HG02884 (cell line): ENCODE data around the gene GLI1.
"Not testable (repeated sequence)": the region's sequence is repeated elsewhere in the genome, so short reads cannot be mapped to it uniquely, and the experiment has no call there.

Experiments used
- ATAC-seq: cut with Tn5 transposase; IDR thresholded peaks from one replicate; pipeline ENCODE4 v1.9.1; 2021; ENCODE audit warnings: mild to moderate bottlenecking, moderate library complexity; ENCODE audit not compliant: unreplicated experiment

The GLI1 gene

GRCh38 chr12:57496822-57497221, 37.2 kb downstream of the GLI1 start:
- no peak for ATAC-seq

DNA sequence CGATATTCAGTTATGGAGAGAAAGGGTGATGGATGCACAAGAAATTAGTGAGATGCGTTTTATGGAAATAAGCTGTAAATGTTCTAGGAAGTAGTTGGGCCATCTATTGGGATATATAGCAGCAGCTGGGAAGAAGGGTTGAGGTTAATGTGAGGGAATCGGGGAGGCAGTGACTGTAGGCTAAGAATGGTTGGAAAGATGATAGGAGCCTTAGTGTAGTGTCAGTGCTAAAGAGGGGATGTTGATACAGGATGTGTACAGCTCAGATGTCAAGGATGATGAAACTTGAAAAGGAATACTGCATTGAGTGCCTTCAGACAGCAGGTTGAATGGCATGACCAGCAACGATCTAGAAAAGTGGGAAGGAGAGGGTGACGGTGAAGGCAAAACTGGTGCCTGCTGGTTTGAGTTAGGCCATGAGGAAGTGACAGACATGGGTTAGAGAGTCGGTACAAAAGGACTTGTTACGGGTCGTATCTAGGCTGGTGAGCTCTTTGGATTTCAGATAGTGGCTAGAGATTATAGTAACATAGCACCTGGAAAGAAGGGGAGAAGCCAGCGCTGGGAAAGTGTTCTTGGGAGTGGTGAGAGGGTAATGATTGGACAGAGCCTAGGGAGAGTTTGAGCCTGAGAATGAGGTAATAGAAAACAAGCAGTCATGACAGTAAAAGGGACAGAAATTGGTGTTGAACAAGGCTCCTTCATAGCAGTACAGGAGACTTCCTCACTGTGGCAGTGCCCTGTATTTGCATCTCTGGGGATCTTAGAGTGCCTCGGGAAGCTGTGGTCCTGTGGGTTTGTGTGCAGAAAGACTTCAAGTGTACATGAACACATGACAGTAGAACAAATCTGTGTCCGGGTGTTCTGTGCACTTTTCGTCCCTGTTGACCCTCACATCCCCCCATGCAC, 37.9 kb downstream of the GLI1 start:
- ATAC-seq: no peak

- ATAC-seq: no peak
Measured at GRCh38 chr12:57498132-57498502, 38.5 kb downstream of the GLI1 start.

DNA sequence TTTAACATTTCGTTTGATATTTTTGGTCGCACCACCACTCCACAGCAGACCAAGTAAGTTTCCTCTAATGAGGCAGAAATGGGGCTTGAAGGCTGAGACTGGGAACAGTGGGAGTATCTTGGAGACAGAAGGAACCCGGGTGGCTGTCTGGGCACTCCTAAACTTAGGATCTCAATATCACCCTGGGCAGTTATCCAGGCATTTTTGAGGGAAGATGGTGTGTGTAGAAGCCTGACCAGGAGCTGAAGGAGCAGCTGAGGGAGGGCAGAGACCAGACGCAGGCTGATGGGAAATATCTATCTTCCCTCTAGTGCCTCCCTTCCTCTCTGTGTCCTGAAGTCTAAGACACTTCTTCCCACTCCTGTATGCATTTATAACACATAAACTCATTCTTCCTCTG, 39.0 kb downstream of the GLI1 start:
- no peak for ATAC-seq

- ATAC-seq: no peak
Measured at GRCh38 chr12:57500213-57500612, 40.6 kb downstream of the GLI1 start.

DNA sequence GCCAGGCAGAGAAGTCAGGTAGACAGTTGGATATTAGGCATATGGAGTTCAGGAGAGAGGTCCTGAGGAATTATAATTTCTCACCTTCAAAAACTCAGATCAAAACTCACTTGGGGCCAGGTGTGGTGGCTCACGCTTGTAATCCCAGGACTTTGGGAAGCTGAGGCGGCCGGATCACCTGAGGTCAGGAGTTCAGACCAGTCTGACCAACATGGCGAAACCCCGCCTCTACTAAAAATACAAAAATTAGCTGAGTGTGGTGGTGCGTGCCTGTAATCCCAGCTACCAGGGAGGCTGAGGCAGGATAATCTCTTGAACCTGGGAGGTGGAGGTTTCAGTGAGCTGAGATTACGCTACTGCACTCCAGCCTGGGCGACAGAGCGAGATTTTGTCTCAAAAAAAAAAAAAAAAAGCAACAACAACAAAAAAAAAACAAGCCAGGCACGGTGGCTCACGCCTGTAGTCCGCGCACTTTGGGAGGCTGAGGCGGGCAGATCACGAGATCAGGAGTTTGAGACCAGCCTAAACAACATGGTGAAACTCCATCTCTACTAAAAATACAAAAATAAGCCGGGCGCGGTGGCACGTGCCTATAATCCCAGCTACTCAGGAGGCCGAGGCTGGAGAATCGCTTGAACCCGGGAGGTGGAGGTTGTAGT, 42.9 kb downstream of the GLI1 start:
- not testable (repeated sequence) for ATAC-seq

GRCh38 chr12:57506541-57506940, 47.0 kb downstream of the GLI1 start:
- not testable (repeated sequence) for ATAC-seq

DNA sequence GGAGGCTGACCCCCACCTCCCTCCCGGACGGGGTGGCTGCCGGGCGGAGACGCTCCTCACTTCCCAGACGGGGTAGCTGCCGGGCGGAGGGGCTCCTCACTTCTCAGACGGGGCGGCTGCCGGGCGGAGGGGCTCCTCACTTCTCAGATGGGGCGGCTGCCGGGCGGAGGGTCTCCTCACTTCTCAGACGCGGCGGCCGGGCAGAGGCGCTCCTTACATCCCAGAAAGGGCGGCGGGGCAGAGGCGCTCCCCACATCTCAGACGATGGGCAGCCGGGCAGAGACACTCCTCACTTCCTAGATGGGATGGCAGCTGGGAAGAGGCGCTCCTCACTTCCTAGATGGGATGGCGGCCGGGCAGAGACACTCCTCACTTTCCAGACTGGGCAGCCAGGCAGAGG, 48.2 kb downstream of the GLI1 start:
- not testable (repeated sequence) for ATAC-seq

GRCh38 chr12:57511161-57511560, 51.6 kb downstream of the GLI1 start:
- ATAC-seq: no peak

DNA sequence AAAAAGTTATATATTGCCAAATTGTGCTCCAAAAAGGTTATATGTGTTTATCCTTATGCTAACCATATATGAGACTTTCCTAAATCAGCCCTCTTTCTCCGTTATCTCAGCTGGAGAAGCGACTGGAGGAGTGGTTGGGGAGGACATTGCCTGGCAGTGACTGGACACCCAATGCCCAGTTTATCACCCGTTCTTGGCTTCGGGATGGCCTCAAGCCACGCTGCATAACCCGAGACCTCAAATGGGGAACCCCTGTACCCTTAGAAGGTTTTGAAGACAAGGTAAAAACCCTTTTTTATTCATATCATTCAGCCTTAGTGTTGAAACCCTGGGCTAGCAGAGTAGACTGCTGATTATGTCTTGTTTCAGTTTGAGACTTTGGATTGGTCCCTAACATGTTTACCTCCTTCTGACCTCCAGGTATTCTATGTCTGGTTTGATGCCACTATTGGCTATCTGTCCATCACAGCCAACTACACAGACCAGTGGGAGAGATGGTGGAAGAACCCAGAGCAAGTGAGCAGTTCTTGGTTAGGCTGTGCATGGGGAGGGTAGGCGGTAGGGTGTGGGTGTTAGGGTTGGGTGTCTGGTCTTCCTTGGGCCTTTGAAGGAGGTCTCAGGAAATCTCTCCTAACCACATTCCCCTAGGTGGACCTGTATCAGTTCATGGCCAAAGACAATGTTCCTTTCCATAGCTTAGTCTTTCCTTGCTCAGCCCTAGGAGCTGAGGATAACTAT, 52.2 kb downstream of the GLI1 start:
- no peak for ATAC-seq

DNA sequence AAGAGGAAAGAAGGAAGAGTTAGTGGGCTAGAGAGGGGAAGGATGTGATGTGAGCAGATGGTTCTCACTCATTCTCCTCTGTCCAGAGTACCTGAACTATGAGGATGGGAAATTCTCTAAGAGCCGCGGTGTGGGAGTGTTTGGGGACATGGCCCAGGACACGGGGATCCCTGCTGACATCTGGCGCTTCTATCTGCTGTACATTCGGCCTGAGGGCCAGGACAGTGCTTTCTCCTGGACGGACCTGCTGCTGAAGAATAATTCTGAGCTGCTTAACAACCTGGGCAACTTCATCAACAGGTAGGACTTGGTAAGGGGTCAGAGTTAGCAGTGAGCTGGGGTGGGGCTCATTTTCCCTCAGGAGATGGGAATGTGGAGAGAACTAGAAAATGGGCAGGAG, 53.1 kb downstream of the GLI1 start:
- ATAC-seq: no peak

DNA sequence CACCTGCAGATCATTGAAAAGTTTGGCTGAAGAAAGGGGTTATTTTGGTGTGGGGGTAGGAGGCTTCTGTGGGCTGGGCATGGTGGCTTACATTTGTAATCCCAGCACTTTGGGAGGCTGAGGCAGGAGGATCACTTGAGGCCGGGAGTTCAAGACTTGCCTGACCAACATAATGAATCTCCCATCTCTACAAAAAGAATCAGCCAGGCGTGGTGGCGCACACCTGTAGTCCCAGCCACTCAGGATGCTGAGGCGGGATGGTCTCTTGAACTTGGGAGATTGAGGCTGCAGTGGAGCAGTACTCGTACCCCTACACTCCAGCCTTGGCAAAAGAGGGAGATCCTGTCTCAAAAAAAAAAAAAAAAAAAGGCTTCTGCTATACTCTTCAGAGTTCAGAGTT, 53.7 kb downstream of the GLI1 start:
- no peak for ATAC-seq

DNA sequence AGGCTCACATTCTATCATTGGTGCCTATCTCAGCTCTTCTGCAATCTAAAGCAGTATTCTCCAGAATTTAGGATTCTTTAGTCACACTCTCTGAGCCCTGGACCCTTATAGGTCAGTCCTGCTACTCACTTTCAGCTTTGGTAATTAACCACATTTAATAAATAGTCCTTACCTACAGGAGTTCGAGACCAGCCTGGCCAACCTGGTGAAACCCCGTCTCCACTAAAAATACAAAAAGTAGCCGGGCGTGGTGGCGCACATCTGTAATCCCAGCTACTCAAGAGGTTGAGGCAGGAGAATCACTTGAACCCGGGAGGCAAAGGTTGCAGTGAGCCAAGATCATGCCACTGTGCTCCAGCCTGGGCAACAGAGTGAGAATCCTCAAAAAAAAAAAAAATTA, 54.1 kb downstream of the GLI1 start:
- not testable (repeated sequence) for ATAC-seq

- ATAC-seq: not testable (repeated sequence)
Measured at GRCh38 chr12:57514246-57514645, 54.7 kb downstream of the GLI1 start.

- ATAC-seq: no peak
Measured at GRCh38 chr12:57514720-57515407, 55.3 kb downstream of the GLI1 start.

DNA sequence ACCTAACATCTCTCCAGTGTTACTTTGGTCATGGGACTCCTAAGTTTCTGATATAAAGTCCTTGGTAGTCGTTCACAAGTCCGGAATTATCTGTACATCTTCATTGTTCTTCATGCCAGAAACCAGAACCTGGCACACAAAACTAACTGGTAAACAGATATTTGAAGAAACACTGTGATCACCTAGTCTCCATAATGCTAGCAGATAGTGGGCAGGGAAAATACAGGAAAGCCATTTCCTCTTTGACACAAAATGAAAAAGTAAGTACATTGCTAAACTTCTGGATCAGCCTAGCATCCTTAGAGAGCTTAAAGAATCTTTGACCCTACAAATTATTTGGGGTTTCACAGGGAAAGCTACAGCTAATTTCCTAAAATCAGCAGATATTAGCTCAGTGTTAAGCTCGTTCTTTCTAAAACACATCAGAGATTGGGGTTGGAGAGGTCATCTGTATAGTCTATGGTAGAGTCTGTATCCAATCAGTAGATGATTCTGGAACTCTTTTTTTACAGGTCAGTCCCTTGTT, 55.9 kb downstream of the GLI1 start:
- no peak for ATAC-seq

DNA sequence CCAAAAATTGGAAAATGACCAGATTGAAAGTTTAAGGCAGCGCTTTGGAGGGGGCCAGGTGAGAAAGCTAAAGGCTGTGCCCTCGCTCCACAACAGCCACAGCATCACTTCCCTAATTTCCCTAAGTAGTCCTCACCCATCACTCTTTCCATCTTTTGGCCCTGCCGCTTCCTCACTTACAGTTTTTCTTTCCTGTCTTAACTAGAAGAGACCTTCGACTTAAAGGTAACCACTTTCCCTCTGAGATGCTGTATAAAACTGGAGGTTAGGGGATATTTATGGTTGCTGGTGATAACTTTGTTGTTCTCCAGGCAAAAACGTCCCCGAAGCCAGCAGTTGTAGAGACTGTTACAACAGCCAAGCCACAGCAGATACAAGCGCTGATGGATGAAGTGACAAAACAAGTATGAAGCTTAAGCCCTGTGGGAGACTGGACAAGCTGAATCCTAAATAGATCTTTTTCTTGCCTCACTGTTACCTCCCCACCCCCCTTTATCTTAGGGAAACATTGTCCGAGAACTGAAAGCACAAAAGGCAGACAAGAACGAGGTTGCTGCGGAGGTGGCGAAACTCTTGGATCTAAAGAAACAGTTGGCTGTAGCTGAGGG, 56.5 kb downstream of the GLI1 start:
- no peak for ATAC-seq

DNA sequence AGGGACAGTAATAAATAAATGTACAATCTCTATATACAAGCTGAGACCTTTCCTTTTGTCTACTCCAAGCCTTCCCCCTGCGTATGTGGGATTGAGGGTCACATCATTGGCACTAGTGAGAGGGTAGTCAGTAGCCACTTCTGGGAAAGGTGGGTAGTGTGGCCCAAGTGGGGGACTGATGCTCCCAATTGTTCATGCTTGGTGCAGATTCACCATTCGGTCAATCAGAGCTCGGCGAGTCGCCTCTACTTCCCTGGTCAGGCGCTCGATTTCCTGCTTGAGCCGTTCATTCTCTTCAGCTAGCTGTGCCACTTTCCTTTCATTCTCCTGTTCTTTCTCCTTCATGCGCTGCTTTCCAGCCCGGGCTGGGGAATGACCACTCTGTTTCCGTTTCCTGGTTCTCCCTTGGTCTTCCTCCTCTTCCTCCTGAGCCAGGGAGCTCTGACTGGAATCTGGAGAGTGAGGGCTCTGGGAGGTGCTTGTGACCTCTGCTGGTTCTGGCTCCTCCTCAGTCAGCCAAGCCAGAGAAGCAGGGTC, 57.1 kb downstream of the GLI1 start:
- ATAC-seq: no peak

- ATAC-seq: no peak
Measured at GRCh38 chr12:57517187-57517586, 57.6 kb downstream of the GLI1 start.

DNA sequence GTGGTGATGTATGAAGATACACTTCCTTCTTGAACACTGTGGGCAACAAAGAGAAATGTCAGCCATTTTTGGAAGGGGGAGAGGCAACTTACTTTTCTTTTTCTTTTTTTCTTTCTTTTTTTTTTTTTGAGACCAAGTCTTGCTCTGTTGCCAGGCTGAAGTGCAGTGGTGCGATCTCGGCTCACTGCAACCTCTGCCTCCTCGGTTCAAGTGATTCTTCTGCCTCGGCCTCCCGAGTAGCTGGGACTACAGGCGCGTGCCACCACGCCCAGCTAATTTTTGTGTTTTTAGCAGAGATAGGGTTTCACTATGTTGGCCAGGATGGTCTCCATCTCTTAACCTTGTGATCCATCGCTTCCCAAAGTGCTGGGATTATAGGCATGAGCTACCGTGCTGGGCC, 58.1 kb downstream of the GLI1 start:
- not testable (repeated sequence) for ATAC-seq
